Transverse colon (tissue), 4 donors: Measurements from ENCODE around the gene PARL. TPM values are rescaled to one million over a fixed set of nuclear protein-coding genes. Genes with fewer than 3 reads are reported as not detected.

Experiments used
- DNase-seq: peaks from one replicate; pipeline ENCODE4 v3.0.0-alpha.2; 2019
- H3K27ac ChIP-seq, 4 donors: fragments of 200-600 bp; sonication (generic); 2 replicates each; pipeline ENCODE4 v1.5.1; 2016 to 2018; ENCODE audit warnings: inconsistent platforms in 4 of 4
- H3K27me3 ChIP-seq: fragments of 200-600 bp; sonication (generic); 2 replicates; pipeline ENCODE4 v1.5.1; 2017; ENCODE audit warnings: inconsistent platforms
- H3K36me3 ChIP-seq, 4 donors: fragments of 200-600 bp; sonication (generic); 2 replicates each; pipeline ENCODE4 v1.5.1; 2017 to 2019; ENCODE audit warnings: inconsistent platforms in 4 of 4
- H3K4me1 ChIP-seq, 4 donors: fragments of 200-600 bp; sonication (generic); 2 replicates each; pipeline ENCODE4 v1.5.1; 2017 to 2020; ENCODE audit warnings: inconsistent platforms in 4 of 4
- H3K4me3 ChIP-seq, 4 donors: fragments of 200-600 bp; sonication (generic); 1 replicate in 1 of 4; 2 replicates in 3 of 4; pipeline versions ENCODE4 v1.5.1 to v1.6.1; 2017 to 2019; ENCODE audit warnings: inconsistent platforms in 4 of 4
- H3K9me3 ChIP-seq, 2 donors: fragments of 200-600 bp; sonication (generic); 2 replicates each; pipeline ENCODE4 v1.5.1; 2017 to 2019; ENCODE audit warnings: inconsistent platforms in 2 of 2
- EP300 ChIP-seq: sonication (generic); formaldehyde crosslinking; IDR thresholded peaks from one replicate; pipeline ENCODE4 v1.6.1; 2017; ENCODE audit warnings: antibody characterized with exemption, low read depth
- POLR2A ChIP-seq: fragments of 450-650 bp; IDR thresholded peaks from one replicate; pipeline ENCODE4 v1.6.1; 2016; ENCODE audit warnings: antibody characterized with exemption, mild to moderate bottlenecking, moderate library complexity
- POLR2AphosphoS5 ChIP-seq, 3 donors: sonication (generic); formaldehyde crosslinking; IDR thresholded peaks; one replicate each; pipeline ENCODE4 v1.6.1; 2016; ENCODE audit warnings: antibody characterized with exemption in 3 of 3
- WGBS, 2 donors: methylation state at CpG; one replicate each; pipeline ENCODE4 v1.1.5; 2018; ENCODE audit warnings: low coverage in 1 of 2; 5-methylcytosine and 5-hydroxymethylcytosine counted together
- in situ Hi-C, 4 donors: fragments of 200-750 bp; cut with MboI; loops; one replicate each; pipeline versions ENCODE4 v1.15.0 to v1.15.1; 2017; ENCODE audit warnings: low sequenced_read_pairs in 3 of 4, low pct_ligation_motif_present in 1 of 4, low pct_unique_long_range_greater_than_20kb in 1 of 4
- intact Hi-C: fragments of 100-400 bp; cut with DNase I; formaldehyde crosslinking; loops from one replicate; pipeline ENCODE4 v1.15.1; 2023; ENCODE audit warnings: low total_unique reads
- total RNA-seq, 4 donors: library from RNA; depleted of rRNA; stranded (reverse); fragments of >200 nt; gene quantifications; one replicate each; pipeline ENCODE4 v1.1.0, GENCODE V29; 2016
- TF ChIP-seq, protein P1 (sequence below), 5 experiments: fragments of 200-600 bp in 3 of 5; fragments of 450-650 bp in 2 of 5; sonication (generic) in 3 of 5; IDR thresholded peaks; 1 replicate in 2 of 5; 2 replicates in 3 of 5; pipeline ENCODE4 v1.5.1; 2016 to 2017; ENCODE audit warnings: antibody characterized with exemption in 5 of 5, inconsistent platforms in 3 of 5, mild to moderate bottlenecking in 2 of 5, moderate library complexity in 1 of 5

PARL gene
- total RNA-seq, 4 donors from 2014 or later = 27.3 to 61.3 (median 48.8) TPM

GRCh38 chr3:183873914-183874313 lies 10.8 kb downstream of the PARL start:
- TF ChIP-seq POLR2AphosphoS5 (IDR thresholded peaks at IDR 0.05) (no peak), POLR2A (no peak), EP300 (no peak)
- TF ChIP-seq, protein P1, sequence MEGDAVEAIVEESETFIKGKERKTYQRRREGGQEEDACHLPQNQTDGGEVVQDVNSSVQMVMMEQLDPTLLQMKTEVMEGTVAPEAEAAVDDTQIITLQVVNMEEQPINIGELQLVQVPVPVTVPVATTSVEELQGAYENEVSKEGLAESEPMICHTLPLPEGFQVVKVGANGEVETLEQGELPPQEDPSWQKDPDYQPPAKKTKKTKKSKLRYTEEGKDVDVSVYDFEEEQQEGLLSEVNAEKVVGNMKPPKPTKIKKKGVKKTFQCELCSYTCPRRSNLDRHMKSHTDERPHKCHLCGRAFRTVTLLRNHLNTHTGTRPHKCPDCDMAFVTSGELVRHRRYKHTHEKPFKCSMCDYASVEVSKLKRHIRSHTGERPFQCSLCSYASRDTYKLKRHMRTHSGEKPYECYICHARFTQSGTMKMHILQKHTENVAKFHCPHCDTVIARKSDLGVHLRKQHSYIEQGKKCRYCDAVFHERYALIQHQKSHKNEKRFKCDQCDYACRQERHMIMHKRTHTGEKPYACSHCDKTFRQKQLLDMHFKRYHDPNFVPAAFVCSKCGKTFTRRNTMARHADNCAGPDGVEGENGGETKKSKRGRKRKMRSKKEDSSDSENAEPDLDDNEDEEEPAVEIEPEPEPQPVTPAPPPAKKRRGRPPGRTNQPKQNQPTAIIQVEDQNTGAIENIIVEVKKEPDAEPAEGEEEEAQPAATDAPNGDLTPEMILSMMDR (IDR thresholded peaks at IDR 0.05) = no peak
- no peak for DNase-seq
- peaks cover 0 to 3% (median 0%) of the 10 kb centered on the region in 4 donors for H3K4me1 ChIP-seq
- in situ Hi-C loops = no loop called here
- no peak overlapping the region for H3K4me3 ChIP-seq
- WGBS, 2 donors = 80 to 90% methylated on average over 3 of the region's 3 CpGs
- H3K27ac ChIP-seq = no peak overlapping the region
- no peaks in the 10 kb centered on the region for H3K36me3 ChIP-seq
- no peaks in the 10 kb centered on the region for H3K9me3 ChIP-seq
- intact Hi-C loops = no loop called here
- no peaks in the 10 kb centered on the region for H3K27me3 ChIP-seq

DNA sequence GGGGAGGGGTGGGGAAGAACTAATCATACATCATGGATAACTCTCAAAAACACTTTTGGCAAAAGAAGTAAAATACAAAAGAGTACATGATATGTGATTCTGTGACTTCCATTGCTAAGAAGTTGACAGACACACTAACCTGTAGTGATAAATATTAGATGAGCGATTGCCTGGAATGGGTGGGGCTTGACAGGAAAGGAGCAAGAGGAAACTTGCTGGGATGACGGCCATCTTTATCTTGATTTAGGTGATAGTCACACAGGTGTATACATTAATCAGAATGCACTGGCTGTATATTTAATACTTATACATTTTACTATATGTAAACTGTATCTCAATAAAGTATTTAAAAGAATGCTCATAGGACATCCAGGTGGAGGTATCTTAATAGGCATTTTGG lies 13.1 kb downstream of the PARL start:
- in situ Hi-C loops = no loop called here
- H3K27me3 ChIP-seq = no peaks in the 10 kb centered on the region
- TF ChIP-seq EP300 (no peak), POLR2A (no peak), POLR2AphosphoS5 (IDR thresholded peaks at IDR 0.05) (no peak)
- TF ChIP-seq, protein P1 (IDR thresholded peaks at IDR 0.05) = no peak
- no peak overlapping the region for H3K4me3 ChIP-seq
- 89 to 92% methylated on average over 2 of the region's 2 CpGs for WGBS, 2 donors
- peaks cover 0 to 11% (median 4%) of the 10 kb centered on the region in 4 donors for H3K36me3 ChIP-seq
- intact Hi-C loops = no loop called here
- no peak for DNase-seq
- no peaks in the 10 kb centered on the region for H3K9me3 ChIP-seq
- peaks cover 0 to 3% (median 0%) of the 10 kb centered on the region in 4 donors for H3K4me1 ChIP-seq
- no peak overlapping the region for H3K27ac ChIP-seq

DNA sequence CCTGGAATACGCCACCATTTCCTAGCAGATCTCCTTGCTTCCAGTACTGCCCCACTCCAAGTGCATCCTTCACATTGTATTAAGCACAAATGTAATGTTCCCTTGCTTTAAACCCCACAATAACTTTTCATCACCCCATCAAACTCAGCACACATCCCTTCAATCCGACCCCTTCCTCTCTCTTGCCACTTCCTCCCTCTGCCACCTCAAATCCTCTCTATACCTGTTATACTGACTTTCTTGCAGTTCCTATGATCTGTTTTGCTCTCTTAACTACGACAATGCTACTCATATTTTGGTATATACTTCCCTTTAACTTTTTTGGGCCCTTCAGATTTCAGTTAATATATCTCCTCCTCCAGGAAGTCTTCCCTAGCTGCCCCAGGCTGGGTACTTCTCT lies 14.1 kb downstream of the PARL start:
- no peak for DNase-seq
- TF ChIP-seq POLR2AphosphoS5 (IDR thresholded peaks at IDR 0.05) (no peak), POLR2A (no peak), EP300 (no peak)
- TF ChIP-seq, protein P1 (IDR thresholded peaks at IDR 0.05) = no peak
- in situ Hi-C loops = no loop called here
- no peak overlapping the region for H3K4me3 ChIP-seq
- no peaks in the 10 kb centered on the region for H3K27me3 ChIP-seq
- WGBS, 2 donors = 87 to 90% methylated on average over 3 of the region's 3 CpGs
- no peaks in the 10 kb centered on the region for H3K9me3 ChIP-seq
- H3K36me3 ChIP-seq = peaks cover 0 to 20% (median 6%) of the 10 kb centered on the region in 4 donors
- intact Hi-C loops = no loop called here
- peaks cover 0 to 3% (median 0%) of the 10 kb centered on the region in 4 donors for H3K4me1 ChIP-seq
- H3K27ac ChIP-seq = no peak overlapping the region

DNA sequence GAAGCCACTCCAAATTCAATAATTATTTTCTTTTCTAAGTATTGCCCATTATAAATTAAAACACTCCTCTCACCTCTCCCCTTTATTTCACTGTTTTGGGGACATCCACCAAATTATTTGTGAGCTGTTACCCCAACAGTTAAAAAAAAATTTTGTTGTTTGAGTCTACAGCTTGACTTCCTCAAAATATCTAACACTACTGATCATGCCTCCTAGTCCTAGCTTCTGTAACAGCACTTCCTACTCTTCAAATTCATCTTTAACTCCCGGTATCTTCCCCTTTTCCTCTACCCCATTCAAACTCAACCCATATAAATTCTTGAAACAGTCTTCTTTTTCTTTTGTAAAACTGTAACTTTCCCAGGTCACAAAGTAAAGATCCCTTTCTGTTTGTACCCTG lies 15.9 kb downstream of the PARL start:
- H3K9me3 ChIP-seq = no peaks in the 10 kb centered on the region
- peaks cover 0 to 3% (median 0%) of the 10 kb centered on the region in 4 donors for H3K4me1 ChIP-seq
- intact Hi-C loops = no loop called here
- H3K27me3 ChIP-seq = no peaks in the 10 kb centered on the region
- WGBS, 2 donors = 82% methylated on average over 1 of the region's 1 CpG
- peaks cover 0 to 27% (median 12%) of the 10 kb centered on the region in 4 donors for H3K36me3 ChIP-seq
- TF ChIP-seq, protein P1 (IDR thresholded peaks at IDR 0.05) = no peak
- TF ChIP-seq EP300 (no peak), POLR2A (no peak), POLR2AphosphoS5 (IDR thresholded peaks at IDR 0.05) (no peak)
- H3K27ac ChIP-seq = no peak overlapping the region
- no peak overlapping the region for H3K4me3 ChIP-seq
- no peak for DNase-seq
- in situ Hi-C loops = no loop called here
